Measurements from ENCODE around the gene STAG1.

DNA sequence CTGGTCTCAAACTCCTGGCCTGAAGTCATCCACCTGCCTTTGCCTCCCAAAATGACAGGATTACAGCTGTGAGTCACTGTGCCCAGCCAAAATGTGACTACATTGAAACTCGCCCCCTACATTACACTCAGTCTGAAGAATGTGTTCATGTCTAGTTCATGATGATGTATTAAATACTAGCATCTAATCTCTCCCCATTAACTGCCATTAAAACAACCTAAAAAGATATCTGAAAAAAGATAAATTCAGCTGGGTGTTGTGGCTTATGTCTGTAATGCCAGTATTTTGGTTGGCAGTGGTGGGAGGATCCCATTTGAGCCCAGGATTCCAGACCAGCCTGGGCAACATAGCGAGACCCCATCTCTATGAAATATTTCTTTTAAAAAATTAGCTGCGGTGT lies 342.6 kb downstream of the STAG1 start:
- no peak for TF ChIP-seq POLR2AphosphoS5 (IDR thresholded peaks at IDR 0.05; ENCODE audit: insufficient read depth in 1 of 2, low read depth in 1 of 2)
- TF ChIP-seq, protein P1, sequence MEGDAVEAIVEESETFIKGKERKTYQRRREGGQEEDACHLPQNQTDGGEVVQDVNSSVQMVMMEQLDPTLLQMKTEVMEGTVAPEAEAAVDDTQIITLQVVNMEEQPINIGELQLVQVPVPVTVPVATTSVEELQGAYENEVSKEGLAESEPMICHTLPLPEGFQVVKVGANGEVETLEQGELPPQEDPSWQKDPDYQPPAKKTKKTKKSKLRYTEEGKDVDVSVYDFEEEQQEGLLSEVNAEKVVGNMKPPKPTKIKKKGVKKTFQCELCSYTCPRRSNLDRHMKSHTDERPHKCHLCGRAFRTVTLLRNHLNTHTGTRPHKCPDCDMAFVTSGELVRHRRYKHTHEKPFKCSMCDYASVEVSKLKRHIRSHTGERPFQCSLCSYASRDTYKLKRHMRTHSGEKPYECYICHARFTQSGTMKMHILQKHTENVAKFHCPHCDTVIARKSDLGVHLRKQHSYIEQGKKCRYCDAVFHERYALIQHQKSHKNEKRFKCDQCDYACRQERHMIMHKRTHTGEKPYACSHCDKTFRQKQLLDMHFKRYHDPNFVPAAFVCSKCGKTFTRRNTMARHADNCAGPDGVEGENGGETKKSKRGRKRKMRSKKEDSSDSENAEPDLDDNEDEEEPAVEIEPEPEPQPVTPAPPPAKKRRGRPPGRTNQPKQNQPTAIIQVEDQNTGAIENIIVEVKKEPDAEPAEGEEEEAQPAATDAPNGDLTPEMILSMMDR (IDR thresholded peaks at IDR 0.05) = no peak
- no peak for TF ChIP-seq POLR2A (IDR thresholded peaks at IDR 0.05)

Measured in vagina (tissue), 2 donors.